Left forelimb (tissue), 1 donor: ENCODE results near the gene U2SURP.
"Not testable (repeated sequence)": the region's sequence is repeated elsewhere in the genome, so short reads cannot be mapped to it uniquely, and the experiment has no call there.

Source experiments
- DNase-seq: peaks from one replicate; pipeline ENCODE4 v3.0.0-alpha.2; 2018; ENCODE audit warnings: low spot score

U2SURP gene

GRCh38 chr3:142976621-142977398 lies 24.6 kb upstream of the U2SURP start:
- DNase-seq: no peak

DNA sequence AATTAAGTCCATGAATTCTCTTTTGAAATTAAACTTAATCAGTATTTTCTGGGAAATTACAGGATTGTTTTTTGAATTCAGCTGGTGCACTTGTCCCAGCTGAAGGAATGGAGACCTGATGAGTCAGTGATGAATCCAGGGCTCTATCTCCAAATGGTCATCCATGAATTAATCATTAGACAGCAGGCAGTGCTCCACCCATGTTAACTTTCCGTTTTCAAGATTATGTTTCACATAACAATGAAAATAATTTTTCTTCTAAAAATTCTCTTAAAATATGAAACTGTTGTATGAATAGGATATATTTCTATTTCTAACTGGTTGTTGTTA lies 24.0 kb upstream of the U2SURP start:
- no peak for DNase-seq

DNA sequence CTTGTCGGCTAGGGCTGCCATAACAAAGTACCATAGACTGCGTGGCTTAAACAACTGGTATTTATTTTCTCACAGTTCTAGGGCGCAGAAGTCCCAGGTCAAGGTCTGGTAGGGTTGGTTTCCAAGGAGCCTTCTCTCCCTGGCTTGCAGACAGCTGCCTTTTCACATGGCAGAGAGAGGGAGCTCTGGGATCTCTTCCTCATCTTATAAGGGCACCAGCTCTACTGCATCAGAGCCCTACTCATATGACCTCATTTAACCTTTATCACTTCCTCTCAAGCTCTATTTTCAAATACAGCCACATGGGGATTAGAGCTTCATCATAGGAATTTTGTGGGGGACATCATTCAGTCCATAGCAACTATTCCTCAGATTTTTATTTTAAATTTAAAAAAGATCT lies 20.3 kb upstream of the U2SURP start:
- no peak for DNase-seq

GRCh38 chr3:142982038-142982773 lies 19.2 kb upstream of the U2SURP start:
- no peak for DNase-seq

DNA sequence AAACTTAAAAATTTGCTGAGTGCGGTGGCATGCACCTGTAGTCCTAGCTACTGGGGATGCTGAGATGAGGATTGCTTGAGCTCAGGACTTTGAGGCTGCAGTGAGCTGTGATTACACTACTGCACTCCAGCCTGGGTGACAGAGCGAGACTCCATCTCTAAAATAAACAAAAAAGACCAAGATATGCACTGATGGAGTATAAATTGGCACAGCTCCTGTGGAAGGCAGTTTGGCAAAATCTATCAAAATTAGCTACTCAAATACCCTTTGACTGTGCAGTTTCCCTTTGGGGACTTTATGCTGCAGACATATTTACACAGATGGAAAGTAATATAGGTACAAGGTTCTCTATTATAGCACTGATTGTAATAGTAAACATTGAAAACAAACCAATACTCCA lies 18.1 kb upstream of the U2SURP start:
- DNase-seq: no peak

GRCh38 chr3:142984255-142984654 lies 17.1 kb upstream of the U2SURP start:
- DNase-seq: no peak

- no peak for DNase-seq
These were observed 14.2 kb upstream of the U2SURP start for GRCh38 chr3:142987080-142987700.

DNA sequence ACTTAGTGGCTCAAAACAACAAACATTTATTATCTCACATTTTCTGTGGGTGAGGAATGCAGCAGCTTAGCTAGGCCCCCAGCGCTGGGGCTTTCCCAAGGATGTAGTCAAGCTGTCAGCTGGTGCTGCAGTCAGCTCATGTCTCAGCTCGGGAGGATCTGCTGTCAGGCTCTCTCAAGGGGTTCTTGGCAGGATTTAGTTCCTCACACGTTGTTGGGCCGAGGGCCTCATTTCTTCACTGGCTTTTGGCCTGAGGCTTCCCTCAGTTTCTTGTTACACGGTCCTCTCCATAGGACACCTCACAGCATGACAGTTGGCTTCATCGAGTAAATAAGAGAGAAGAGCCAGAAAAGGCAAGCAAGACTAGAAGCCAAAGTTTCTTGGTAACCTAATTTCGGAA lies 13.7 kb upstream of the U2SURP start:
- no peak for DNase-seq

DNA sequence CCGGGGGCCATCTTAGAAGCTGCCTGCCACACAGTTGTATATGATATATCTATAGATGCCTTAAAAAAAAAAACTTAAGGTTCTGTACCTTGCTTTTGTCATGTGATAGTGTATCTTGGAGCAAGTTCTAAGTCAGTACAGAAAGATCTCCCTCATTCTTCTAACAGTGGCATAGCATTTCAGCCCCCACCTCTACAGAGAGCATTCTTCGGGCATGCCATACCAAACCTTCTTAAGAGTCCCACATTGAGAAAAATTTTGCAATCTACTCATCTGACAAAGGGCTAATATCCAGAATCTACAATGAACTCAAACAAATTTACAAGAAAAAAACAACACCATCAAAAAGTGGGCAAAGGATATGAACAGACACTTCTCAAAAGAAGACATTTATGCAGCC lies 13.1 kb upstream of the U2SURP start:
- not testable (repeated sequence) for DNase-seq

DNA sequence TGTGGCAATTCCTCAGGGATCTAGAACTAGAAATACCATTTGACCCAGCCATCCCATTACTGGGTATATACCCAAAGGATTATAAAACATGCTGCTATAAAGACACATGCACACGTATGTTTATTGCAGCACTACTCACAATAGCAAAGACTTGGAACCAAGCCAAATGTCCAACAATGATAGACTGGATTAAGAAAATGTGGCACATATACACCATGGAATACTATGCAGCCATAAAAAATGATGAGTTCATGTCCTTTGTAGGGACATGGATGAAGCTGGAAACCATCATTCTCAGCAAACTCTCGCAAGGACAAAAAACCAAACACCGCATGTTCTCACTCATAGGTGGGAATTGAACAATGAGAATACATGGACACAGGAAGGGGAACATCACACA lies 12.5 kb upstream of the U2SURP start:
- DNase-seq: not testable (repeated sequence)

GRCh38 chr3:142990721-142991120 lies 10.6 kb upstream of the U2SURP start:
- no peak for DNase-seq

GRCh38 chr3:142992323-142992722 lies 9.0 kb upstream of the U2SURP start:
- no peak for DNase-seq

- DNase-seq: no peak
These were observed 7.4 kb upstream of the U2SURP start for GRCh38 chr3:142993958-142994442.

- DNase-seq: no peak
These were observed 4.0 kb upstream of the U2SURP start for GRCh38 chr3:142997330-142997729.

DNA sequence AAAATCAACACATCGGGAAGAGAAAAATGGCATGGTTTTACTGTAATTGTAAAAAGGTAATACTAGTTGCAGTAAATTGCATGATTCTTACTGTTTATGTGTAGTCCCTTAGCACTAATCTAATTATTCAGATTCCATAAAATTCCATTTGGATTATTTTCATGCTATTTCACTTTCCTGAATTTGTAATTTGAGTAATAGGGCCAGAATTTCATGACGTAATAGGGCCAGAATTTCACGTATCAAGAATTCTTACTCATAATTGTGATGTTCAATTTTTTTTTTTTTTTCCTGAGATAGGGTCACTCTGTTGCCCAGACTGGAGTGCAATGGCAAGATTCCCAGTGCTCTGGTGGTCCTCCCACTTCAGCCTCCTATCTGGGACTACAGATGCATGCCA lies 2.9 kb upstream of the U2SURP start:
- no peak for DNase-seq

- DNase-seq: no peak
These were observed 1.5 kb upstream of the U2SURP start for GRCh38 chr3:142999881-143000280.

DNA sequence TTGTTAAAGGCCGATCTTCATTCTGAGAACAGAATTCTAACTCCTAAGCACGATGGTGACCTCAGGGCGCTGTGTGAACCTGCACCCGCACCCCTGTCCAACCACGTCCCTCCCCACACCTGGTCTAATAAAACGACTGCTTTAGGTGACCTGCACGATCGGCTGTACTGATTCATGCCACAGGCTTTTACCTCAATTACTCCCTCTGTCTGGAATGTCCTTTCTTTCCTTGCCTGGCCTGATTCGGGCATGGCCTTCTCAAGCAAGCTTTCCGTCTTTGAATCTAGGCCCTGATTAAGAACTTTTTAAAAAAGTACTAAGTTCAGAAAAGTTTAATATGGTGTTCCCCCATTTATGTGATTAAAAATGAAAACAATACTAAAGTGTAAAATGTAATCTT lies 842 bp upstream of the U2SURP start:
- no peak for DNase-seq

GRCh38 chr3:143001034-143001368 lies 369 bp upstream of the U2SURP start:
- DNase-seq: no peak

DNA sequence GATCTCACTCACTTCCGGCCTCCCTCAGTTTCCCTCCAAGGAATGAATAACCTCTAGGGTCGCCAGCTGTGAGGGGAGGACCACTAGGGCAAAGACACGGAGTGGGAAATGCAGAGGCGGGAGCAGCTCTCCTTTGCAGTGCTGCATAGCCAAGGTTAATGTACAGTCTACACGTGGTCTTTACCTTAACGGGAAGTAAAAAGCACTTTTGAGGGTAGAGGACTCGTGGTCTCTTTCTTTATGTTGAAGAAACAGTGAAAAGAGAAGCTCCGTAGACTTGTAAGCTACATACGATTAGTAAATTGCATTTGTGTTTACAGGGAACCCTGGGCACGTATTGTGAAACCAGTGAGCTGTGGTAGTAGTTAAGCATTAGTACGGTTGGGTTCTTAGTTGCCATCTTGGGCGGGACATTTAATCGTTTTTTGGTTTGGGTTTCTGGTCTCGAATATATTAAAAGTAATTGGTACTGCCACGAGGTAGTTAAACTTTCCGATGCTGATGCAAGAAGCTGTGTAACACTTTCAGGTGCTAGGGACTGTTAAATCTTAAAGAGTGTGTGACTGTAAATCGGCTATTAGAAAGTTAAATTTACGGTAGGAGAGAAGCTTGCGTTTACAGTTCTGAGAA lies 828 bp downstream of the U2SURP start:
- no peak for DNase-seq

GRCh38 chr3:143002727-143003126 lies 1.4 kb downstream of the U2SURP start:
- no peak for DNase-seq

DNA sequence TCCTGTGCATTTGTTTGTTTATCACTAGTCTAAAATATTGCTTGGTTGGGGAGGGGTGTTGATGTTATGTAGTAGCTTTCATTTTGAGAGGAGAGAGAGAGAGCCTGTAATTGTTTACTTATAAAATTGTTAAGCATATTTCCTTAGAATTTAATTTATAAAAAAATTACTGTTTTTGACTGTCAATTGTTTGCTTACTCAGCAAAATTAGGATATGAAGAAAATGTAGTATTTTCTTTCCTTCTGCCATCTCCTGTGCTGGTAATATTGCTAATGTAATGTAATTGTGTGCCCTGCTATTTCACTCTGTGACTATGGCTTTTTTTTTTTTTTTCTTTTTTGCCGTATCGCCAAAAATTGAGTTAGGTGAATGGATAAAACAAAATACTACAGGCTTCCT lies 3.5 kb downstream of the U2SURP start:
- DNase-seq: no peak

- no peak for DNase-seq
These were observed 8.7 kb downstream of the U2SURP start for GRCh38 chr3:143010024-143010423.

GRCh38 chr3:143011705-143012104 lies 10.3 kb downstream of the U2SURP start:
- DNase-seq: no peak
